Mesothelial cell of epicardium (in vitro differentiated cells): Measurements from ENCODE around the gene TMPRSS15. TPM values are rescaled to one million over a fixed set of nuclear protein-coding genes. Genes with fewer than 3 reads are reported as not detected.

ENCODE experiments used
- DNase-seq, 2 experiments: peaks; one replicate each; pipeline ENCODE4 v3.0.0; 2021; ENCODE audit warnings: low spot score in 2 of 2; ENCODE audit not compliant: unreplicated experiment in 2 of 2
- H3K27ac Mint-ChIP-seq: 2 replicates; pipeline ENCODE4 v1.8.0; 2021; ENCODE audit warnings: mixed read lengths
- H3K27me3 Mint-ChIP-seq: 2 replicates; pipeline ENCODE4 v1.8.0; 2021; ENCODE audit warnings: low read depth, mixed read lengths
- H3K36me3 Mint-ChIP-seq: 2 replicates; pipeline ENCODE4 v1.8.0; 2021; ENCODE audit warnings: mixed read lengths
- H3K4me1 Mint-ChIP-seq: 2 replicates; pipeline ENCODE4 v1.8.0; 2021; ENCODE audit warnings: mixed read lengths
- H3K4me3 Mint-ChIP-seq: 2 replicates; pipeline ENCODE4 v1.8.0; 2021; ENCODE audit warnings: mild to moderate bottlenecking, moderate library complexity, mixed read lengths
- H3K9me3 Mint-ChIP-seq: 2 replicates; pipeline ENCODE4 v1.8.0; 2021; ENCODE audit warnings: mixed read lengths
- total RNA-seq: library from RNA; stranded (reverse); gene quantifications from 3 replicates; pipeline ENCODE4 v1.2.1, GENCODE V29; 2021
- TF ChIP-seq, protein P1 (sequence below): fragments of 200-600 bp; sonication (generic); IDR thresholded peaks from one replicate; pipeline ENCODE4 v1.5.0; 2021; ENCODE audit warnings: antibody characterized with exemption; ENCODE audit not compliant: unreplicated experiment

TMPRSS15 gene
- total RNA-seq, 1 donor from 2014 or later, result 0.80 TPM

DNA sequence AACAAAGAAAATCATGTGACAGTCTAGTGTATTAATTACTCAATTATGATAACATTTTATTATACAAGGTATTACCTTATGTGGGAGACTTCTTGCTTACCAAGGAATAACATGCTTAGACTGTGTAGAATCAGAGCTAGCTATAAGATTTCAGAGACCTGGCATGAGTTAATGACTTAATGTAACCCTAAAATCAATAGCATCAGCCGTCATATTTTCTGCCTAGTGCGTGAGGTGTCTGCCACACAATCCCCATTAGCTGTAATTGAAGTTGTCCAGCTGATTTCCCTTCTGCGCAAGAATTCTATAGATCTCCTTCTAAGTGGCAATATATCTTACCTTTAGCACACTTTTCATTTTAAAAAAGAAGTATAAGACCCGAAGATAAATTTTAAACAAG lies 130.2 kb downstream of the TMPRSS15 start:
- Mint-ChIP-seq H3K36me3 (no peaks in the 10 kb centered on the region), H3K4me3 (no peak overlapping the region), H3K27ac (no peak overlapping the region), H3K4me1 (no peaks in the 10 kb centered on the region), H3K9me3 (peaks cover 5% of the 10 kb centered on the region), H3K27me3 (peaks cover 14% of the 10 kb centered on the region)
- TF ChIP-seq, protein P1, sequence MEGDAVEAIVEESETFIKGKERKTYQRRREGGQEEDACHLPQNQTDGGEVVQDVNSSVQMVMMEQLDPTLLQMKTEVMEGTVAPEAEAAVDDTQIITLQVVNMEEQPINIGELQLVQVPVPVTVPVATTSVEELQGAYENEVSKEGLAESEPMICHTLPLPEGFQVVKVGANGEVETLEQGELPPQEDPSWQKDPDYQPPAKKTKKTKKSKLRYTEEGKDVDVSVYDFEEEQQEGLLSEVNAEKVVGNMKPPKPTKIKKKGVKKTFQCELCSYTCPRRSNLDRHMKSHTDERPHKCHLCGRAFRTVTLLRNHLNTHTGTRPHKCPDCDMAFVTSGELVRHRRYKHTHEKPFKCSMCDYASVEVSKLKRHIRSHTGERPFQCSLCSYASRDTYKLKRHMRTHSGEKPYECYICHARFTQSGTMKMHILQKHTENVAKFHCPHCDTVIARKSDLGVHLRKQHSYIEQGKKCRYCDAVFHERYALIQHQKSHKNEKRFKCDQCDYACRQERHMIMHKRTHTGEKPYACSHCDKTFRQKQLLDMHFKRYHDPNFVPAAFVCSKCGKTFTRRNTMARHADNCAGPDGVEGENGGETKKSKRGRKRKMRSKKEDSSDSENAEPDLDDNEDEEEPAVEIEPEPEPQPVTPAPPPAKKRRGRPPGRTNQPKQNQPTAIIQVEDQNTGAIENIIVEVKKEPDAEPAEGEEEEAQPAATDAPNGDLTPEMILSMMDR, result no peak
- DNase-seq, result no peak

DNA sequence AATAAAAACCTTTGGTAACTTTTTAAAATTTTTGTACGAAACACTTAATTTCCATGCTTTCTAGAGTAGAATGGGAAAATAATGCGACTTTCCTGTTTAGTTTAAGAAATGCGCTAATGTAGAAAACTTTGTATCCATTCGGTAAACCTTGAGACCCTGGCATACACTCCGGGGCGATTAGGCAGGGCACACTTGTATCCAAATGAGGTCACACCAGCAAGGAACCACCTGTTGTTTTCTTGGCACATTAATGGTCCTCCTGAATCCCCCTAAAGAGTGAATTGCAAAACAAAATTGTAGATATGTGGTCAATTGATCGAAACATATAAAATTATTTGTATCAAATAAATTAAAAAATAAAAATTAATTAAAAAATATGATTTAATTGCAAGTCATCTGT lies 133.7 kb downstream of the TMPRSS15 start:
- Mint-ChIP-seq H3K9me3 (peaks cover 7% of the 10 kb centered on the region), H3K27ac (no peak overlapping the region), H3K4me3 (no peak overlapping the region), H3K27me3 (peaks cover 15% of the 10 kb centered on the region), H3K36me3 (no peaks in the 10 kb centered on the region), H3K4me1 (no peaks in the 10 kb centered on the region)
- TF ChIP-seq, protein P1, result no peak
- DNase-seq, result no peak

DNA sequence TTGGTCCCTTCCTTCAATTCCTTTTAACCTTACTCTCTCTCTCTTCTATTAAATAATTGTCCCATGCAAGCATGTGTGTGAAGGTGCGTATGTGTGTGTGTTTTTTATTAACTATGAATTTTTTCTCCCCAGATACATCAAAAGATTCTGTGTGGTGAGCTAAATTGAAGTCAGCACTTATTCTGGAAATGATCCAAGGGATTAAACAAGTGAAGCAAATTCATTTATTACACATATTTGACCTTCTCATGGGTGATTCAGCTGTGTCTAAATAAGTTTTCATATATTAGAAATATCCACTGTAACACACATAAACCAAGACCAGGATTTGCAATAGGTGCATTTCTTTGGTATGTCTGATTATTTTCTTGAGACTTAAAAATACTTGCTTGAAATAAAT lies 134.7 kb downstream of the TMPRSS15 start:
- H3K36me3 Mint-ChIP-seq, result no peaks in the 10 kb centered on the region
- H3K4me3 Mint-ChIP-seq, result no peak overlapping the region
- peaks cover 15% of the 10 kb centered on the region for H3K27me3 Mint-ChIP-seq
- peaks cover 7% of the 10 kb centered on the region for H3K9me3 Mint-ChIP-seq
- no peaks in the 10 kb centered on the region for H3K4me1 Mint-ChIP-seq
- DNase-seq, result no peak
- TF ChIP-seq, protein P1, result no peak
- no peak overlapping the region for H3K27ac Mint-ChIP-seq

DNA sequence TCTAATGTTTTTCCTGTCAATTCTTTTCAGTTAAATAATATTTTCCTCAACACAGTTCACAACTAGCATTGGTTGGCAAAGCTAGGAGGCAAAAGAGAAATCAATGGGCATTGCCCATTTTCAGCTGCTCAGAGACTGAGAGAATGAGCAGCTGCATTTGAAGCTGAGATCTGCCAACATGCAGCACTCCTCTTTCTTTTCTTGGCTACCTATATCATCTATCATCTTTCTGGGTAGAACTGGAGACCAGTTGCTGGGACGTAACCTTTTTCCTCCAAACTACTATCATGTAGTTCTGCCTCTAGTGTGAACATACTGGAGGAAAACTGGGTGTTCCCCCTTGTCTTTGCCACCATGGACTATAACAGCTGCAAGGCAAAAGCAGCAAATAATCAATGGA lies 136.1 kb downstream of the TMPRSS15 start:
- Mint-ChIP-seq H3K27me3 (peaks cover 13% of the 10 kb centered on the region), H3K27ac (no peak overlapping the region), H3K4me3 (no peak overlapping the region), H3K9me3 (peaks cover 7% of the 10 kb centered on the region), H3K36me3 (no peaks in the 10 kb centered on the region), H3K4me1 (no peaks in the 10 kb centered on the region)
- DNase-seq, result no peak
- TF ChIP-seq, protein P1, result no peak

DNA sequence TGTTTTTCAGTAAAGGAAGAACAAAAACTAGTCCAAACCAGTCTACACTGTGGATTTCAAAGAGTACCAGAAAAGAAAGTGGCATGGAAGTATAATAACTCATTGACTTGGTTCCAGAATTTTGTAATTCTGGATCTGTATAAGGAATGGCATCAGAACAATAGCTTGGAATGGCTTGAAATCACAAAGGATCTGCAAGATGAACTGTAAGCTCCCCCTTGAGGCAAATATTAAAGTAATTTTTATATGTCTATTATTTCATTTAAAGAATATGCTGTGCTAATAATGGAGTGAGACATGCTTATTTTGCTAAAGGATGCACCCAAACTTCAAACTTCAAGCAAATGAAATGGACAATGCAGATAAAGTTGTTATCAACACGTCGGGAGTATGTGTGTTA lies 137.6 kb downstream of the TMPRSS15 start:
- no peak overlapping the region for H3K4me3 Mint-ChIP-seq
- DNase-seq, result no peak
- TF ChIP-seq, protein P1, result no peak
- no peak overlapping the region for H3K27ac Mint-ChIP-seq
- no peaks in the 10 kb centered on the region for H3K4me1 Mint-ChIP-seq
- H3K27me3 Mint-ChIP-seq, result peaks cover 13% of the 10 kb centered on the region
- peaks cover 7% of the 10 kb centered on the region for H3K9me3 Mint-ChIP-seq
- no peaks in the 10 kb centered on the region for H3K36me3 Mint-ChIP-seq

DNA sequence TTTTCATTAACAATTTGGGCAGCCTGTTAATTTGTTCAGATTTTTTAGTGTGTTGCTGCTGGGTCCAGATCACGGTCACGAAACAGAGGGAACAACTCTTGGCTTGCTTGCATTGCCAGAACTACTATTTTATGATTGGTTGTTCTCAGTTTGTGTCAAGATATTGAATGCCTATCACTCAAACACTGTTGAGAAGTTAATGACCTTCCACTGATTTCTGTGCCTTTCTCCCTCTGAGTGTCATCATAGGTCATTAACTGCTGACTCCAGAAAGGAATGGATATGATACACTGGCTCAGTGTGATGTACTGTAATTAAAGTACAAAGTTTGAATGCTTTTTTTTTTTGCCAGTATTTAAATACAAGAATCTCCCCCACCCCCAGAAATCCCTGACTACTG lies 149.8 kb downstream of the TMPRSS15 start:
- peaks cover 5% of the 10 kb centered on the region for H3K4me1 Mint-ChIP-seq
- no peak for DNase-seq
- H3K27ac Mint-ChIP-seq, result no peak overlapping the region
- H3K36me3 Mint-ChIP-seq, result no peaks in the 10 kb centered on the region
- H3K4me3 Mint-ChIP-seq, result no peak overlapping the region
- H3K9me3 Mint-ChIP-seq, result no peaks in the 10 kb centered on the region
- peaks cover 22% of the 10 kb centered on the region for H3K27me3 Mint-ChIP-seq
- TF ChIP-seq, protein P1, result no peak
